Neural progenitor cell (in vitro differentiated cells): ENCODE results near the gene SPATA6. TPM values are rescaled to one million over a fixed set of nuclear protein-coding genes. Genes with fewer than 3 reads are reported as not detected.
A peak's percentile ranks its signal among the peaks of the same experiment; 100 is the strongest.
"Not testable (repeated sequence)": the region's sequence is repeated elsewhere in the genome, so short reads cannot be mapped to it uniquely, and the experiment has no call there.

ENCODE experiments used
- DNase-seq: peaks from one replicate; pipeline ENCODE4 v3.0.0-alpha.2; 2016; ENCODE audit warnings: low spot score
- H2AFZ ChIP-seq: fragments of 200-600 bp; sonication (generic); replicated peaks from 2 replicates; pipeline ENCODE4 v1.6.1; 2016; ENCODE audit warnings: antibody characterized with exemption
- H3F3A ChIP-seq: fragments of 200-600 bp; sonication (generic); 2 replicates; pipeline ENCODE4 v1.6.1; 2016; ENCODE audit warnings: antibody characterized with exemption, low read depth
- H3K27ac ChIP-seq: fragments of 200-600 bp; sonication (generic); 2 replicates; pipeline ENCODE4 v1.5.1; 2016; ENCODE audit warnings: mild to moderate bottlenecking
- H3K27me3 ChIP-seq: fragments of 200-600 bp; sonication (generic); 2 replicates; pipeline ENCODE4 v1.6.1; 2016; ENCODE audit warnings: mild to moderate bottlenecking, moderate library complexity
- H3K36me3 ChIP-seq: fragments of 200-600 bp; sonication (generic); 2 replicates; pipeline ENCODE4 v1.5.1; 2016
- H3K4me1 ChIP-seq: fragments of 200-600 bp; sonication (generic); 2 replicates; pipeline ENCODE4 v1.6.1; 2016; ENCODE audit warnings: mixed run types
- H3K4me2 ChIP-seq: fragments of 200-600 bp; sonication (generic); 2 replicates; pipeline ENCODE4 v1.6.1; 2016
- H3K4me3 ChIP-seq: fragments of 200-600 bp; sonication (generic); 2 replicates; pipeline ENCODE4 v1.5.1; 2016
- H3K79me2 ChIP-seq: fragments of 200-600 bp; sonication (generic); 2 replicates; pipeline ENCODE4 v1.6.1; 2016; ENCODE audit warnings: low read depth
- H3K9ac ChIP-seq: fragments of 200-600 bp; sonication (generic); 2 replicates; pipeline ENCODE4 v1.6.1; 2016
- H3K9me3 ChIP-seq: fragments of 200-600 bp; sonication (generic); 2 replicates; pipeline ENCODE4 v1.5.1; 2016; ENCODE audit warnings: low read depth
- H4K20me1 ChIP-seq: fragments of 200-600 bp; sonication (generic); 2 replicates; pipeline ENCODE4 v1.6.1; 2016; ENCODE audit warnings: low read depth
- H3K27ac Mint-ChIP-seq: 3 replicates; pipeline ENCODE4 v1.8.0; 2021; ENCODE audit warnings: mixed read lengths
- H3K27me3 Mint-ChIP-seq: 2 replicates; pipeline ENCODE4 v1.8.0; 2022; ENCODE audit warnings: low read depth, mild to moderate bottlenecking, inconsistent platforms, moderate library complexity, mixed read lengths; ENCODE audit not compliant: insufficient read depth
- H3K36me3 Mint-ChIP-seq: 3 replicates; pipeline ENCODE4 v1.8.0; 2021; ENCODE audit warnings: mixed read lengths
- H3K4me1 Mint-ChIP-seq: 3 replicates; pipeline ENCODE4 v1.8.0; 2021; ENCODE audit warnings: mixed read lengths
- H3K4me3 Mint-ChIP-seq: 3 replicates; pipeline ENCODE4 v1.8.0; 2021; ENCODE audit warnings: mild to moderate bottlenecking, moderate library complexity, mixed read lengths
- H3K9me3 Mint-ChIP-seq: 3 replicates; pipeline ENCODE4 v1.8.0; 2020; ENCODE audit warnings: mixed read lengths
- EZH2 ChIP-seq: fragments of 200-600 bp; sonication (generic); IDR thresholded peaks from 2 replicates; pipeline ENCODE4 v1.6.1; 2017; ENCODE audit warnings: antibody characterized with exemption, mild to moderate bottlenecking, moderate library complexity
- EZH2phosphoT487 ChIP-seq: fragments of 200-600 bp; sonication (generic); IDR thresholded peaks from 2 replicates; pipeline ENCODE4 v1.6.1; 2017; ENCODE audit warnings: antibody characterized with exemption
- total RNA-seq: library from RNA; depleted of rRNA; stranded (reverse); fragments of >200 nt; gene quantifications from 2 replicates; pipeline ENCODE4 v1.2.3, GENCODE V29; 2015; ENCODE audit warnings: low replicate concordance
- TF ChIP-seq, protein P1 (sequence below): fragments of 200-600 bp; sonication (generic); IDR thresholded peaks from 2 replicates; pipeline ENCODE4 v1.5.1; 2017; ENCODE audit warnings: antibody characterized with exemption, mild to moderate bottlenecking

The SPATA6 gene
- total RNA-seq, 1 donor from 2014 or later, result 33.5 TPM

DNA sequence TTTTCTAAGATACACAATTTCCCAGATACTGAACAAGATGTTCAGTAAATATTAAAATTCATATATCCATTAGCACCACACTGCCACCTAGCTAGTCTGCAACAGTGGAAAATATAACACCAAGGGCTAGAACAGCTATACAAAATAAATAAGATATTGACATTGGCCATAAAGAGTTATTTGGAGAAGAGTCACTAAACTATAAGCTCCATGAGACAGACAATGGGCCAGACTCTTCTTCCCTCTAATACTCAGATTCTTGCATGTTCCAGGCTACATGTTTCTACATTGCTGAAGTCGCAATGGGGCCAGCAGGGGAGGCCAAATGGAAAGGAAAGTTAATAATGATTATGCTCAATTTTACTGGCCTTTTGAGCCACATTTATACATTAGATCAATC, 21.5 kb downstream of the SPATA6 start:
- no peaks in the 10 kb centered on the region for H3K9me3 Mint-ChIP-seq
- H3K27ac Mint-ChIP-seq, result no peak overlapping the region
- Histone ChIP-seq H3K9ac (no peak overlapping the region), H3F3A (no peaks in the 10 kb centered on the region), H3K4me3 (no peak overlapping the region), H3K36me3 (no peaks in the 10 kb centered on the region), H4K20me1 (no peaks in the 10 kb centered on the region), H3K4me2 (no peak overlapping the region), H3K27ac (no peak overlapping the region), H3K4me1 (no peaks in the 10 kb centered on the region), H3K27me3 (no peaks in the 10 kb centered on the region), H3K9me3 (no peaks in the 10 kb centered on the region), H3K79me2 (peaks cover 17% of the 10 kb centered on the region), H2AFZ (no peak overlapping the region)
- no peak overlapping the region for H3K4me3 Mint-ChIP-seq
- H3K36me3 Mint-ChIP-seq, result peaks cover 14% of the 10 kb centered on the region
- DNase-seq, result no peak
- no peaks in the 10 kb centered on the region for H3K27me3 Mint-ChIP-seq
- TF ChIP-seq, protein P1, sequence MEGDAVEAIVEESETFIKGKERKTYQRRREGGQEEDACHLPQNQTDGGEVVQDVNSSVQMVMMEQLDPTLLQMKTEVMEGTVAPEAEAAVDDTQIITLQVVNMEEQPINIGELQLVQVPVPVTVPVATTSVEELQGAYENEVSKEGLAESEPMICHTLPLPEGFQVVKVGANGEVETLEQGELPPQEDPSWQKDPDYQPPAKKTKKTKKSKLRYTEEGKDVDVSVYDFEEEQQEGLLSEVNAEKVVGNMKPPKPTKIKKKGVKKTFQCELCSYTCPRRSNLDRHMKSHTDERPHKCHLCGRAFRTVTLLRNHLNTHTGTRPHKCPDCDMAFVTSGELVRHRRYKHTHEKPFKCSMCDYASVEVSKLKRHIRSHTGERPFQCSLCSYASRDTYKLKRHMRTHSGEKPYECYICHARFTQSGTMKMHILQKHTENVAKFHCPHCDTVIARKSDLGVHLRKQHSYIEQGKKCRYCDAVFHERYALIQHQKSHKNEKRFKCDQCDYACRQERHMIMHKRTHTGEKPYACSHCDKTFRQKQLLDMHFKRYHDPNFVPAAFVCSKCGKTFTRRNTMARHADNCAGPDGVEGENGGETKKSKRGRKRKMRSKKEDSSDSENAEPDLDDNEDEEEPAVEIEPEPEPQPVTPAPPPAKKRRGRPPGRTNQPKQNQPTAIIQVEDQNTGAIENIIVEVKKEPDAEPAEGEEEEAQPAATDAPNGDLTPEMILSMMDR, result no peak
- TF ChIP-seq EZH2 (no peak), EZH2phosphoT487 (no peak)
- H3K4me1 Mint-ChIP-seq, result no peaks in the 10 kb centered on the region

GRCh38 chr1:48448932-48449331, 23.1 kb downstream of the SPATA6 start:
- H3K27ac Mint-ChIP-seq, result no peak overlapping the region
- no peaks in the 10 kb centered on the region for H3K36me3 ChIP-seq
- DNase-seq, result no peak
- H3K9me3 Mint-ChIP-seq, result peaks cover 10% of the 10 kb centered on the region
- no peak overlapping the region for H3K4me3 Mint-ChIP-seq
- no peaks in the 10 kb centered on the region for H4K20me1 ChIP-seq
- H3K9me3 ChIP-seq, result no peaks in the 10 kb centered on the region
- no peaks in the 10 kb centered on the region for H3K27me3 Mint-ChIP-seq
- H3K4me2 ChIP-seq, result no peak overlapping the region
- peaks cover 24% of the 10 kb centered on the region for H3K36me3 Mint-ChIP-seq
- H3K4me1 Mint-ChIP-seq, result no peaks in the 10 kb centered on the region
- no peak overlapping the region for H3K27ac ChIP-seq
- no peak overlapping the region for H3K9ac ChIP-seq
- no peak overlapping the region for H3K4me3 ChIP-seq
- no peaks in the 10 kb centered on the region for H3K27me3 ChIP-seq
- no peak overlapping the region for H2AFZ ChIP-seq
- no peaks in the 10 kb centered on the region for H3K4me1 ChIP-seq
- H3F3A ChIP-seq, result no peaks in the 10 kb centered on the region
- TF ChIP-seq, protein P1, result no peak
- TF ChIP-seq EZH2 (no peak), EZH2phosphoT487 (no peak)
- H3K79me2 ChIP-seq, result peaks cover 7% of the 10 kb centered on the region

- not testable (repeated sequence) for H4K20me1 ChIP-seq, H3K4me3 Mint-ChIP-seq, H3K4me1 ChIP-seq, H3K9ac ChIP-seq, H3K4me3 ChIP-seq, H3K79me2 ChIP-seq, H3K27me3 Mint-ChIP-seq, H3K36me3 ChIP-seq, H2AFZ ChIP-seq, H3F3A ChIP-seq, H3K4me2 ChIP-seq, H3K4me1 Mint-ChIP-seq, H3K9me3 ChIP-seq, H3K27ac ChIP-seq, H3K27ac Mint-ChIP-seq, H3K27me3 ChIP-seq, DNase-seq
- peaks cover 34% of the 10 kb centered on the region for H3K36me3 Mint-ChIP-seq
- peaks cover 19% of the 10 kb centered on the region for H3K9me3 Mint-ChIP-seq
These were observed 27.8 kb downstream of the SPATA6 start for GRCh38 chr1:48444186-48444585.

DNA sequence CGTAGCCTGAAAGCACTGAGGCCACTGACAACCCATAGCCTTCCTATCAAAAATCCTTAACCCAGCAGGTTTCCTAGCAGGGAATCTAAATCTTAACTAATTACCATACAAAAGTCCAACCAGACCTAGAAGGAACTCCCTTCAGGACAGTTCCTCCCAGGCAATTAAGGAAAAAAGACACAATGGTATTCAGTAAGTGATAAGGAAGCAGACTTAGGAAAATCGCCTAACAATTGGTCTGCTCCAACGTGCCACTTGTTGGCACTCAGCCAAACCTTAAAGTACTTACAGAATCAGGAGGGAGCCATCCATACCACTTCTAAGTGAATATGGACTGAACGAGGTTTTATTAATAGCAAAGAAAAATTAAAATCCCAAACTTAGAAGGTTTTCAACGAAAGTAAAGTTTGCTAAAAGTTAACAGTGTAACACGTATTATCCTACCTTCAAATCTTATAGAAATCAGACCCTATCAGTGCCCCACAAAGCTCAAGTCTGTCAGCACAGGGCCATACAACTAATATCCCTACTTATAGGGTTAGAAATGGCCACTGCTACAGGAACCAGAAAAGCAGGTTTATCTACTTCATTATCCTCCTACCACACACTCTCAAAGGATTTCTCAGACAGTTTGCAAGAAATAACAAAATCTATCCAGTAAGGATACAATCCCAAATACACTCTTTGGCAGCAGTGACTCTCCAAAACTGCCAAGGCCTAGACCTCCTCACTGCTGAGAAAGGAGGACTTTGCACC, 29.0 kb downstream of the SPATA6 start:
- no peaks in the 10 kb centered on the region for H3K27me3 Mint-ChIP-seq
- Histone ChIP-seq H2AFZ (no peak overlapping the region), H4K20me1 (peaks cover 4% of the 10 kb centered on the region), H3F3A (peaks cover 10% of the 10 kb centered on the region), H3K27ac (no peak overlapping the region), H3K27me3 (no peaks in the 10 kb centered on the region), H3K9me3 (no peaks in the 10 kb centered on the region), H3K4me1 (peaks cover 6% of the 10 kb centered on the region), H3K36me3 (no peaks in the 10 kb centered on the region), H3K79me2 (no peaks in the 10 kb centered on the region), H3K4me2 (no peak overlapping the region), H3K4me3 (no peak overlapping the region), H3K9ac (no peak overlapping the region)
- no peak overlapping the region for H3K4me3 Mint-ChIP-seq
- peaks cover 23% of the 10 kb centered on the region for H3K9me3 Mint-ChIP-seq
- peaks cover 40% of the 10 kb centered on the region for H3K36me3 Mint-ChIP-seq
- TF ChIP-seq EZH2 (no peak), EZH2phosphoT487 (no peak)
- TF ChIP-seq, protein P1, result no peak
- DNase-seq, result peak; percentile 58
- no peak overlapping the region for H3K27ac Mint-ChIP-seq
- H3K4me1 Mint-ChIP-seq, result no peaks in the 10 kb centered on the region

DNA sequence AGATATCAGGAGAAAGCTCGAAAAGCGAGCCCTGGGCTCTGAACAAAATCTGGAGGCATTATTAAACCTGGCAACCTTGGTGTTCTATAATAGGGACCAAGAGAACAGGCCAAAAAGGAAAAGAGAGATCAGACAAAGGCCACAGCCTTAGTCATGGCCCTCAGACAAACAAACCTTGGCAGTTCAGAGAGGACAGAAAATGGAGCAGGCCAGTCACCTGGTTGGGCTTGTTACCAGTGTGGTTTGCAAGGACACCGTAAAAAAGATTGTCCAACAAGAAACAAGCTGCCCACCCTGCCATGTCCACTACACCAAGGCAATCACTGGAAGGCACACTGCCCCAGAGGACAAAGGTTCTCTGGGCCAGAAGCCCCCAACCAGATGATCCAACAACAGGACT, 31.2 kb downstream of the SPATA6 start:
- not testable (repeated sequence) for H3K27ac ChIP-seq, H3K4me1 ChIP-seq, H3K36me3 ChIP-seq, H3K9me3 ChIP-seq, H3K9ac ChIP-seq, H3K4me2 ChIP-seq, H3K4me1 Mint-ChIP-seq, H2AFZ ChIP-seq, H3K27me3 ChIP-seq, H3K4me3 Mint-ChIP-seq, H3F3A ChIP-seq, H4K20me1 ChIP-seq, H3K4me3 ChIP-seq, DNase-seq, H3K79me2 ChIP-seq, H3K27me3 Mint-ChIP-seq, H3K27ac Mint-ChIP-seq
- Mint-ChIP-seq H3K9me3 (peaks cover 23% of the 10 kb centered on the region), H3K36me3 (peaks cover 41% of the 10 kb centered on the region)
